Prostate gland (tissue), 2 donors: Measurements from ENCODE around the gene DPP10.

Source experiments
- POLR2A ChIP-seq: fragments of 450-650 bp; IDR thresholded peaks from one replicate; pipeline ENCODE4 v1.6.1; 2016; ENCODE audit warnings: antibody characterized with exemption, mild to moderate bottlenecking
- TF ChIP-seq, protein P1 (sequence below), 4 experiments: fragments of 200-600 bp in 2 of 4; fragments of 450-650 bp in 2 of 4; sonication (generic) in 2 of 4; IDR thresholded peaks; 1 replicate in 3 of 4; 2 replicates in 1 of 4; pipeline ENCODE4 v1.5.1; 2016 to 2019; ENCODE audit warnings: antibody characterized with exemption in 4 of 4, mild to moderate bottlenecking in 2 of 4, moderate library complexity in 2 of 4

DNA sequence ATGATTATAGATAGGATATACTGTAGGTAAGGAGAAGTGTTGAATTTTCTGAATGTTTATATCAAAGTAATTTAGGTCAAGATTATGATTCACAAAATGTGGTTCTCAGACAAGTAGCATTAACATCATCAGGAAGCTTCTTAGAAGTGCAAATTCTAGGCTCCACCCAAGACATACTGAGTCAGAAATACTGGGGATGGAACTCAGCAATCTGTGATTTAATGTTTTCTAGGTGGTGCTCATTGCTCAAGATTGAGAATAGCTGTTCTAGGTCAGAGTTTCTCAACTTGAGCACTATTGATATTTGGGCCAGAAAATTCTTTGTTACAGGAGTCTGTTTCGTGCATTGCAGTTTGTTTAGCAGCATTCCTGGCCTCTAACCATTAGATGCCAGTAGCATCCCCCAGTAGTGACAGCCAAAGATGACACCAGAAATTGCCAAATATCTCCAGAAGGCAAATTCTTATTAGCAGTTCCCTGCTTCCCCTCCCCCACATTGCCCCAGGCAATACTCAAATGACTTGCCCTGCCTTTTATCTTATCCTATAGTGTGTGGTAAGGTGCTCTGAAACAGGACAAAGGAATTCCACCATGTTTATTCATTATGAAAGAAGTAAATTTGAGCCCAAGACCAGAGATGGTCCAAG is 1001.2 kb downstream of the DPP10 start:
- TF ChIP-seq, protein P1, sequence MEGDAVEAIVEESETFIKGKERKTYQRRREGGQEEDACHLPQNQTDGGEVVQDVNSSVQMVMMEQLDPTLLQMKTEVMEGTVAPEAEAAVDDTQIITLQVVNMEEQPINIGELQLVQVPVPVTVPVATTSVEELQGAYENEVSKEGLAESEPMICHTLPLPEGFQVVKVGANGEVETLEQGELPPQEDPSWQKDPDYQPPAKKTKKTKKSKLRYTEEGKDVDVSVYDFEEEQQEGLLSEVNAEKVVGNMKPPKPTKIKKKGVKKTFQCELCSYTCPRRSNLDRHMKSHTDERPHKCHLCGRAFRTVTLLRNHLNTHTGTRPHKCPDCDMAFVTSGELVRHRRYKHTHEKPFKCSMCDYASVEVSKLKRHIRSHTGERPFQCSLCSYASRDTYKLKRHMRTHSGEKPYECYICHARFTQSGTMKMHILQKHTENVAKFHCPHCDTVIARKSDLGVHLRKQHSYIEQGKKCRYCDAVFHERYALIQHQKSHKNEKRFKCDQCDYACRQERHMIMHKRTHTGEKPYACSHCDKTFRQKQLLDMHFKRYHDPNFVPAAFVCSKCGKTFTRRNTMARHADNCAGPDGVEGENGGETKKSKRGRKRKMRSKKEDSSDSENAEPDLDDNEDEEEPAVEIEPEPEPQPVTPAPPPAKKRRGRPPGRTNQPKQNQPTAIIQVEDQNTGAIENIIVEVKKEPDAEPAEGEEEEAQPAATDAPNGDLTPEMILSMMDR (IDR thresholded peaks at IDR 0.05) = no peak
- TF ChIP-seq POLR2A = no peak
